Stimulated activated CD8-positive, alpha-beta memory T cell treated with anti-CD3 and anti-CD28 coated beads, Interleukin-4, amount 100 ng/mL, for 48 hours (primary cell): ENCODE measurements around the gene MAP2K1.

ENCODE experiments used
- DNase-seq: peaks from one replicate; pipeline ENCODE4 v3.0.0-alpha.2; 2020

Gene MAP2K1

DNA sequence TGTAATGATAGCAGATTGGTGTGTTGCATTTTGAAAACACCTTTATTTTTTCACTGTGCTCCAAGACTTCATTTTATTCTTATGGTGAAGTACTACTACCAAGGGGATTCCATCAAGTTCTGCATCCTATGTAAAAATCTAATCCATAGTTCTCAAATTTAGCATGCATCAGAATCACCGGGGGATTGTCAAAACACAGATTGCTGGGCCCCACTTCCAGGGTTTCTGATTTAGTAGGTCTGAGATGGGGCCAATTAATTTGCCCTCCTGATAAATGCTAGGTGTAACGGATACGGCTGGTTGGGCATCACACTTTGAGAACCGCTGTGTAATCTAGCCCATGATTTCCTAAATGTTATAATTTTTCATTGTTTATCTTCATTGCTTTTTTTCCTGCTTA is 119.1 kb downstream of the MAP2K1 start:
- DNase-seq: no peak

GRCh38 chr15:66508293-66508883 is 121.7 kb downstream of the MAP2K1 start:
- DNase-seq: no peak

GRCh38 chr15:66514586-66514985 is 127.9 kb downstream of the MAP2K1 start:
- DNase-seq: no peak

GRCh38 chr15:66515901-66516322 is 129.2 kb downstream of the MAP2K1 start:
- no peak for DNase-seq

GRCh38 chr15:66523926-66524325 is 137.2 kb downstream of the MAP2K1 start:
- no peak for DNase-seq

DNA sequence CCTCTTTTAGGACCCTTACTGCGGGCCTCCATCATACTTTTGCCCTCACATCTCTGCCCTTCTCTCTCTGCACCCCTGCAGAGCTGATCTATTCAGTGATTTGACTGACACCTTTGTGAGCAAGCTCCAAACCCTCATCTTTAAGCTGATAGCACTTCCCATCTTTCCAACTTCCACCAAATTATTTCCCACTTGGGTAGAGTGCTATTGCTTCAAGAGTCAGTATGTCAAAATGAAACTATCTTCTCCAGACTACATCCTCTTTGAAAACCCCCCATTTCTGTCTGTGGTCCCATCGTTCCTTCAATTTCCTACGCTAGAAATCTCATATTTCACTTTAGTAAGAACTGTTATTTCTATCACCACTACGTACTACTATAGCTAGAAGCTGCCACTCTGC is 138.1 kb downstream of the MAP2K1 start:
- DNase-seq: no peak

DNA sequence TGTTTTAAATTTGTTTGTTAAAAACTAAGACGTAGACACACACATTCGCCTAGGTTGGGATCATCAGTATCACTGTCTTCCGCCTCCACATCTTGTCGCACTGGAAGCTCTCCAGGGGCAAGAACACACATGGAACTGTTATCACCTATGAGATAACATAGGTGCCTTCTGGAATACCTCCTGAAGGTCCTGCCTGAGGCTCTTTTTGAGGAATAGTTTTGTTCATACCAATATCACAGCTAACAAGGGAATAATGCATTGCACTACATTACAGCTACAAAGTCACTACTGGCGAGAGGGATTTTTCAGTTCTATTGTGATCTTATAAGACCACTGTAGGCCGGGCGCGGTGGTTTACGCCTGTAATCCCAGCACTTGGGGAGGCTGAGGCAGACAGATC is 148.3 kb downstream of the MAP2K1 start:
- DNase-seq: no peak
